ENCODE data around the gene GJE1.
"Not testable (repeated sequence)": the region's sequence is repeated elsewhere in the genome, so short reads cannot be mapped to it uniquely, and the experiment has no call there.

The GJE1 gene

DNA sequence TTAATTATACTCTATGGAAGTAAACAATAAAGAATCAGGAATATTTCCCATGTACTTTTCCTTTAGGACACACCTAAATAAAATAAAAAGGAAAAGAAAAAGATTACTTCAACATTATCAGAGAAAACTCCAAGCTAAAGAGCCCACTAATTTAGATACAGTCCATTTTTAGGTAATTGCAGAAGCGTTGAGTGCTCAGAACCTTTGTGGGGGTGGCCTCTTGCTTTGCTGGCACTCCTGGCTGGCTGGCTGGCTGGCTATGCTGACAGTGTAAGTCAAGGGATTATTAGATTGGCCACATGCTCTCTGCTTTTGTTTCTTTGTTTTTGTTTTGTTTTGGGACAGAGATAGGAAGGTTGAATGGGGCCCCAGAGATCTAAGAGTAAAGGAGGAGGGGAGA, at the start of gene GJE1:
Gene GJE1, plus strand, starts transcription at position 301 of the 400 bp plus-strand sequence. CDS start 234 bp downstream, outside the sequence.
- DNase-seq (ENCODE audit: low read depth), result no peak

GRCh38 chr6:142087950-142088857, 44.5 kb upstream of the GJE1 start:
- DNase-seq (ENCODE audit: low read depth), result no peak

GRCh38 chr6:142088858-142089216, 43.9 kb upstream of the GJE1 start:
- DNase-seq (ENCODE audit: low read depth), result peak; percentile 56

DNA sequence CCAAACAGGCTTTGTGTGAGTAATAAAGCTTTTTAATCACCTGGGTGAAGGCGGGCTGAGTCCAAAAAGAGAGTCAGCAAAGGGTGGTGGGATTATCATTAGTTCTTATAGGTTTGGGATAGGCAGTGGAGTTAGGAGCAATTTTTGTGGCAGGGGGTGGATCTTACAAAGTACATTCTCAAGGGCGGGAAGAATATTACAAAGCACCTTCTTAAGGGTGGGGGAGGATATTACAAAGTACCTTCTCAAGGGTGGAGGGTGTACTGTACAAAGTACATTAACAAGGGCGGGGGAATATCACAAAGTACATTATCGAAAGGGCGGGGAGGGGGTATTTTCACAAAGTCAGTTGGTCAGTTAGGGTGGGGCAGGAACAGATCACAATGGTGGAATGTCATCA, 27.9 kb upstream of the GJE1 start:
- DNase-seq (ENCODE audit: low read depth), result not testable (repeated sequence)

GRCh38 chr6:142110820-142111219, 21.9 kb upstream of the GJE1 start:
- DNase-seq (ENCODE audit: low read depth), result not testable (repeated sequence)

DNA sequence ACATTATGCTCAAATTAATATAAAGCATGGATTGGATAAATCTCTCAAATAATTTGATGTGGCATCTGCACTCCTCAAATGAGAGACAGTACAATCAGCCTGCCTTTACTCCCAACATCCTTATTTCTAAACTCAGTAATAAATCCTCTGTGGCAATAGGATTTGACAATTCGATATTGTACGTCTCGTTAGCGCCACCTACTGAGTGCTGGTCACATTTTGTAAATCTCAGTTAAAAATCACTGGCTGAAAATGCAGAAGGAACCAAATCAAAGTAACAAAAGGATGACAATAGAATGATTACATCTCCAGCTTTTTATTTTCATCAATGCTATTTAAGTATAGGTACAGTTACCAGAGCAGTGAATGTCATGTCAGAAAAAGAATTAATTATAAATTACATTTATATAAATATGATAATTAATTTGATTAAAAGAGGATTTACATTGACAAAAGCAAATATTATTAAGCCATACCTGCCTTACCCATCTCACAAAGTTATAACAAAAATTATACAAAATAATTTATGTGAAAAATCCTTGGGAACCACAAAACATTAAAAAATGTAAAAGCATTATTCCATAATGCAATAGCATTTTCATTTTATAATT, 20.2 kb upstream of the GJE1 start:
- peak; percentile 86 for DNase-seq (ENCODE audit: low read depth)

DNA sequence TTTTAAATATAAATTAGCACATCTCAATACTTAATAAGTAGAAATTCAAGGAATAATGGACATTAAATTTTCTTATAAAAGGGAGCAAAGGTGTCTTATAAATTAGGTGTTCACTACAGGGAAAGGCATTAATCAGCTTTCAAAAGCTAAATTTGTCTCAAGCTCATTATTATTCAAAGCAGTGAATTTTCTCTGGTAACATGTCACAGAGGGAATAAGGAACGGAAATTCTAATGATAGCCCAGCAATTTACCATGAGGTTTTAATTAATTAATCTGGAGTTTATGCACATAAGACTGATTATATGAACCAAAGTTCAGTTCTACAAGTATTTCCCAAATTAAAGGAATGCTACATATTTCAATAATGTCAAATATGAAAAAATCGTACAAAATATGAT, 15.4 kb upstream of the GJE1 start:
- no peak for DNase-seq (ENCODE audit: low read depth)

GRCh38 chr6:142118328-142118727, 14.4 kb upstream of the GJE1 start:
- peak; percentile 4 for DNase-seq (ENCODE audit: low read depth)

DNA sequence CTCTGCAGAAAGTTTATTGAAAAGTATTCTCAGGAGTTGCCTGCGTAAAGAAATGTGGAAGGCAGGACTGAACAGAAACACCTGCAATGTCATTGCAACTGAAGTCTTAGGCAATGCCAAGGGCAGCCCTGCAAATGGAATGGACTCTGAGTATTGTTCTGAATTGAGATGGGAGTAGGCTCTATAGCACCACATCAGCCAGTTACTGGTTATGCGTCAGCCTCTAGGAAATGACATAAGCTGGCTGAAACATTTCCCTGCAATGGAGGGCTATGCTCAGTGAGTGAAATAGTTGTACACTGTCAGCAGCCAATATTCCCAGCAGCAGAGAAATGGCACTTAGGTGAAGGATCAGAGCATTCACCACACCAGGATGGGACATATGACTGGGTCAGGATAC, 13.8 kb upstream of the GJE1 start:
- DNase-seq (ENCODE audit: low read depth), result peak; percentile 47

DNA sequence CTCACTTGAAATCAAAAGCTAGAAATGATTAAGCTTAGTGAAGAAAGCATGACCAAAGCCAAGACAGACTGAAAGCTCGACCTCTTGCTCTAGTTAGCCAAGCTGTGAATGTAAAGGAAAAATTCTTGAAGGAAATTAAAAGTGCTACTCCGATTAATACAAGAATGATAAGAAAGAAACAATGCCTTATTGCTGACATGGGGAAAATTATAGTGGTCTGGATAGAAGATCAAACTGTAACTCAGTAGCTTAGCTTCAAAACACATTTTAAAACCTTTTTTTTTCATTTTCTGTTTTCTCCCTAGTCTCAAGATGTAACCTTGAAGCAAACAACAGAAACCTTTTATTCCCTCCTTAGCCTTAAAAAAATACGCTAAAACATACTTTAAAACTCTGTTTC, 11.4 kb upstream of the GJE1 start:
- DNase-seq (ENCODE audit: low read depth), result no peak

DNA sequence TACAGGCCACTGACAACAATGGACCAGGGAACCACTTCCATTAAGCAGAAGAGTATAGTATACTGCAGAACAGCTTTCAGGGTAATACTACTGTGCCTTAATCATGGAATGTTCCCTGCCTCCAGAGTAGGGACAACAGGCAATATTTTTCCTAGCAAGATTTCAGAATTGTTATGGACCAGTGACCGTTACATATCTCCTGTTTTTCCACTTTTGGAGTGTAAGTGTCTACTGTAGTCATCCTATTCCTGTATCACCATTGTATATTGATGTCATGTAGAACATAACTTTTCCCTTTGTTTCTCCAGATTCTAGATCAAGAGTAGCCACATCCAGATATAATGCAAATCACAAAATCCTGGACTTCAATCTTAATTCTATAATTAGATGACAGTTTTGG, 1.9 kb upstream of the GJE1 start:
- no peak for DNase-seq (ENCODE audit: low read depth)

- DNase-seq (ENCODE audit: low read depth), result peak; percentile 10
Measured at GRCh38 chr6:142138876-142139275, 6.2 kb downstream of the GJE1 start.

GRCh38 chr6:142141531-142141930, 8.8 kb downstream of the GJE1 start:
- DNase-seq (ENCODE audit: low read depth), result not testable (repeated sequence)

DNA sequence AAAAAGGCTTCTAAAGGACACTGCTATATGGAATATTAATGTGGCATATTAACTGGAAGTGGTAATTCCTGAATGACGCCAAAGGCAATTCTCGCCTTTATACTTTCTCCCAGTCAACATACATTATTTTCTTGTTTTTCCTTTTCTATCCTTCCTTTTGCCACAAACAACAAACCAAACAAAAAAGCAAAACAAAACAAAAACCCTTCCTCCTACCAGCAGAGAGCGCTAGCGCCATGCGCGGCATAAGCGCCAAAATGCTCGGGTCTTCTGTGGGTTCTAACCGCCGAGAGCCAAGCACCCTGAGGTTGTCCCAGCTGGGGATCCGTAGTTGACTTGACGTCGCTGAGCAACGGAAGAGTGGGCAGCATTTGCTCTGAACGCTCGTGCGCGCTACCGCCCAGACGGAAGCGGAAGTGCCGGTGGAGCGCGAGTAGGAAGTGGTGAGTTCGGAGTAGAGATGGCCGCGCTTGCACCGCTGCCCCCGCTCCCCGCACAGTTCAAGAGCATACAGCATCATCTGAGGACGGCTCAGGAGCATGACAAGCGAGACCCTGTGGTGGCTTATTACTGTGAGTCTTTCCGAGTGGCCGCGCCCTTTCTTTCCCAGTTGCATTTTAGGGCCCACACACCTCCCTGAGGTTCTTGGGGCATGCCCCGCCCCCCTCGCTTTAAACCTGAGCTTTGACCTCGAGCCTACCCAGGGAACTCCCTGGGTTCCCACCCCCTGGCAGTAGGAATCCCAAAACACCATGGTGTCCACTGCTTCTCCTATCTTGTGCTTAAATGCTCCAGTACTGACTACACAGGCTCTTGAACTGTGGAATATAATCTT, 14.3 kb downstream of the GJE1 start, which contains the start of the genes NMBR and VTA1:
Gene NMBR, minus strand, starts transcription at position 295 of the 835 bp plus-strand sequence. CDS start 58,464 bp downstream, outside the sequence.
Gene VTA1, plus strand, starts transcription at position 436 of the 835 bp plus-strand sequence. Its CDS starts 25 bp downstream, at position 461.
- DNase-seq (ENCODE audit: low read depth), result peak; percentile 100

DNA sequence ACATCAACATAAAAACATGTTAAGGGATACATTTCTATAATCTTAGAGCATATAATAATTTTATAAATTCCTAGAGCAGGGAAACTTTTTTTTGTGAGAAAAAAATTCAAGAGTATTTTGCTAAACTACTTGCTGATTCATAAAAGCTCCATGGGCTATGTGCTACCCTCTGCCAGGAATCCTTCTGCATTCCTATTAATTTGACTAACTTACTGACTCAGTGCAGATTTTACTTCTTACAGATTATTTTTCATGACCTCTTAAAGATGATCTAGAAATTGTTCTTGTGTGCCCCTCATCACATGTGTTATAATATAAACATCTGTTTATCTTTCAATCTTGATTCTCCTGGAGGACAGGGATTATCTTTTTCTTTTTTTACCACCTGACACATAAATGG, 20.0 kb downstream of the GJE1 start:
- peak; percentile 88 for DNase-seq (ENCODE audit: low read depth)

- DNase-seq (ENCODE audit: low read depth), result peak; percentile 30
Measured at GRCh38 chr6:142153196-142153595, 20.5 kb downstream of the GJE1 start.

DNA sequence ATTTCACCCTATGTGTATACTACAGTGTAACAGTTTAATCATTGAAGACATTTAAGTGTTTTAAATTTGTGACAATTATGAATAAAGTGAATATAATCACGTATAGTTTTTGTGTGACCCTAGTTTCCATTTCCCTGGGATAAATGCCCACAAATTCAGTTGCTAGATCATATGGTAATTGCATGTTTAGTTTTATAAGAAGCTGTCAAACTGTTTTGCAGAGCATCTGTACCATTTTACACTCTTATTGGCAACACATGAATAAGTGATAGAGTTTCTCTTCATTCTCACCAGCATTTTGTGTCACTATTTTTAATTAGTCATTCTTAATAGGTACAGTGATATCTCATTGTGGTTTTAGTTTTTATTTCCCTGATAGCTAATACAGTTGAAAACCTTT, 21.6 kb downstream of the GJE1 start:
- no peak for DNase-seq (ENCODE audit: low read depth)

DNA sequence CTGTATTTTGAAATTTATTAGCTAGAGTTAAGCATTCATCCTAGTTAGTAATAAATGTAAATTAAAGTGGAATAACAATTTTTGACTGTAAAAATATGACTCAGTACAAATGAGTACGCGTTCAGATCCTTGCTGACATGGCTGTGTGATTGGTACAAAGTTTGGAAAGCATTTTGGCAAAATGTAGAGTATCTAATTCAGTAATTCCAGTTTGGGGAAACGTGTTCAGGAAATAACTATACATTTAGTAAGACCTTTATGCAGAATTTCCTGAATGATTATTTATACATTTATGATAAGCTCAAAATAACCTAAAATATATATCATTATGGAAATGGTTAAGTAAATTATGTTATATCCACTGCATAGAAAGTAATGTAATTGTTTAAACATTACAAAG, 22.4 kb downstream of the GJE1 start:
- peak; percentile 13 for DNase-seq (ENCODE audit: low read depth)

DNA sequence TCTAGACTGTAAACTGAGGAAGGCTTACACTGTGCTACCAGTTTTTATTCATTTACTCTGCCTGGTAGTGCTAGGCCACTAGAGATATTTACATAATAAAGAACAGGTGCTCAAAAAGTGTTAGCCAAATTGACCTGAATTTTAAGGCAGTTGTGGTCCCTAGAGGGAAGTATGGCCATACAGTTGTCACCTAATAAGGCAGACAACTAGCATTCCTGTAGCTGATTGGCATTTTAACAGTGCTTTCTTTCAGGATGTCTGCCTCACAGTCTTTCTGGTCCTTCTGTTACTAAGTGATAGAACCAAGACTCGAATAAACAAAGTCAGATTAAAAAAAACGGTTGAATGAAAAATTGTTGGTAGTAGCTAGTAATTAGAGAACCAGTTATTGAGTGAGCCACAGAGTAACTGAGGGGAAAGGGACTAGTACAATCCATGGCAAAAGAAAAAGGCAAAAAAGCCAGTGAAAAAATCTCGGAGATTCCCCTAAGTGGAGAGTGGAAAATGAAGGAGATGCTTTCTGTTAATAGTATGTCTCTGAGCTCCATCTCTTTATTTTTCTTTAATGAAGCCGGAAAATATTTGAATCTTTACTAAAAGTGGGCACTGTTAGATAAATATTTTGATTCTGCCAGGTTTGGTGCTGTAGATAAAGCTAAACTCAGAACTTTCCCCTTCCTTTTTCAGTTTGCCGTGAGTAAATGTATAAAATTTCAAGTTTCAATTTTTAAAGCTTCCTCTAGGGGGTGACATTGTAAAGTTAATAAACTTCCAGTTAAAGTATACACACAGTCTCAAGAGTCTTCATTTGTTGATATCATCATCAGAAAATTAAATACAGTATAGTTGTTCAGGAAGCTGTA, 23.4 kb downstream of the GJE1 start:
- peak; percentile 63 for DNase-seq (ENCODE audit: low read depth)

GRCh38 chr6:142156758-142157068, 24.0 kb downstream of the GJE1 start:
- not testable (repeated sequence) for DNase-seq (ENCODE audit: low read depth)

- DNase-seq (ENCODE audit: low read depth), result no peak
Measured at GRCh38 chr6:142162780-142163179, 30.1 kb downstream of the GJE1 start.
